Spleen (tissue), 7 donors: ENCODE results near the gene SIVA1.

Experiments
- CTCF ChIP-seq, 11 experiments: fragments of 200-600 bp in 7 of 11; fragments of 450-650 bp in 4 of 11; sonication (generic) in 4 of 11; IDR thresholded peaks in 8 of 11; conservative IDR thresholded peaks in 3 of 11; 1 replicate in 7 of 11; 2 replicates in 4 of 11; pipeline versions ENCODE4 v1.4.0 to v1.8.0; 2016 to 2021; ENCODE audit warnings: antibody characterized with exemption in 11 of 11, inconsistent platforms in 4 of 11, mild to moderate bottlenecking in 1 of 11
- POLR2A ChIP-seq, 3 donors: fragments of 450-650 bp; IDR thresholded peaks; one replicate each; pipeline ENCODE4 v1.5.1; 2017; ENCODE audit warnings: antibody characterized with exemption in 3 of 3, mild to moderate bottlenecking in 1 of 3
- donor health status: DM: no; HTN: no; CAD: no; lungs with moderate emphysema.
- donor health status: DM: no; HTN: no; CAD: no.
- donor health status: DM: no; HTN: no; CAD: no.

- TF ChIP-seq POLR2A (IDR thresholded peaks at IDR 0.05) (no peak), CTCF (IDR thresholded peaks at IDR 0.05 in 8 of 11, conservative IDR thresholded peaks at IDR 0.05 in 3 of 11) (no peak)
Observed at GRCh38 chr14:104729835-104730181, 23.1 kb upstream of the SIVA1 start.
